NCI-H1436 (cell line): ENCODE results near the gene CHN2.
A peak's percentile ranks its signal among the peaks of the same experiment; 100 is the strongest.

Source experiments
- DNase-seq: peaks from one replicate; lab custom pipeline; 2025; lab: John Stamatoyannopoulos, UW

The CHN2 gene

DNA sequence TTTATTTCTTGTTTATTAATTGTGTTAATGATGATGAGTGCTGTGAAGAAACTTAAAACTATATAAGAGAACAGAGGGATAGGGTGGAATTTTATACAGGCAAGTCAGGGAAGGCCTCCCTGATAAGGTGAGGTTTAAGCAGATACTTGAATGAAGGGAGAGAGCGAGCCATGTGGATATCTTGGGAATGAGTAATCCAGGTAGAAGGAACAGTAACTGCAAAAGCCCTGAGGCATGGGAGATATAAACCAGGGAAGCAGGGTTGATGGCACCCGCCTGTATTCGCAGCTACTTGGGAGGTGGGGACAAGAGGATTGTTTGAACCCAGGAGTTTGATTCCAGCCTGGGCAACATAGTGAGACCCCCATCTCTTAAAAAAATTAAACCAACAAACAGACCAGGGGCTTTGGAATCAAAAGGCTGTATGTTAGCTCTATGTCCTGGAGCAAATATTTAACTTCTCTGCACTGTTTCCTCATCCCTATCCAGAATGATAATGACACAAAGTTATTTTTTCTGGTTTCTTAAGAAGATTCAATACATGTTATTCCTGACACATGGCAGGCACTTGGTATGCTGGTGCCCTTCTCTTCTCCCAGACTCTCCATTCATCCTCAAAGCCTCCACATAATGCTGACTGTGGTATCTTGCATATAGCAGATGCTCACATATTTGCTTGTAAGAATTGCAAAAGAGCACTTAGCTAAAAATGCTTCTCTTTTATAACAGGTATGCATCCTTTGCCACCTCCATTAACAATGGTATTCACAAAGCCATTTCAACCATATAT lies 169.3 kb downstream of the CHN2 start:
- DNase-seq: no peak

DNA sequence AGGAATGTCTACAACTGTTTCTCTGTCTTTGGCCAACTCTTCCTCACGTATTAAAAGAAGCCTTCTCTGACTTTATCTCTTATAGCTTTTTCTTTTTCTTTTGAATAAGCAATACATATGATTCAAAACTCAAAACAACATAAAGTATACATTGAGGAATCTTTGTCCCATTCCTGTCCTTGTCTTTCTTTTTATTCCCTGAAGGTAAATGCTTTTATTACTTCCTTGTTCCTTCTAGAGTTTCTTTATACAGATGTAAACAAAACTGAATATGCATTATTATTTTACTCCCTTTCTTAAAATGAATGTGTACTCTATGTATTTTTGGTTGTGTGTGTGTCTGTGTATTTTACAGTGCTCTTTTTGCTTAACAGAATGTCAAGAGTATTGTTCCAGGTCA lies 170.1 kb downstream of the CHN2 start:
- no peak for DNase-seq

GRCh38 chr7:29365423-29365822 lies 170.8 kb downstream of the CHN2 start:
- DNase-seq: no peak

- no peak for DNase-seq
Measured at GRCh38 chr7:29367784-29368183, 173.2 kb downstream of the CHN2 start.

DNA sequence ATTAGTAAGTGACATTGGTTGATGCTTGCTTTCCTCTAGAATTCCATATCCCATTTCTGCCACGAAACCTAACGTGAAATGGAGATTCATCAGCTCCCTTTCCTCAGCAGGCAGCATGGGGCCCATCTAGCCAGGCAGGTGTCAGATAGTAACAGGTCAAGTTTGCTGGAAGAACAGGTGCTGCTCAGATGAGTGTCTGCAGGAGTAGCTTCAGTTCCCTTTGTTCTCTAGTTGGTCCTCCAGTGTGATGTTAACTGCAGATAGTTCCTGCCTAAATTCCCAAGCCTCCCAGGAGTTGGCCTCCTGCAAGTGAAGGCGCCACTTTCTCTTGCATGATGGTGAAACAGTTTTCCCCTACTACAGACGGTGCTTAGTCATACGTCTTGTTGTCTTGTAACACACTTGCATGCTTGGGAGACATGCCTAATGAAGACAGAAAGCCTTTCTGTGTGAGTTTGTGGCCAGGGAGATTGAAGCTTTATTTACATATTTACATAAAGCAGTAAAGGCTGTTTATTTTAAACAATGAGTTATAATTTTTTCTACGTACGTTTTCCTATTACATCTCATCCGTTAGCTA lies 175.4 kb downstream of the CHN2 start:
- no peak for DNase-seq

- peak; percentile 17 for DNase-seq
Measured at GRCh38 chr7:29370531-29371314, 176.1 kb downstream of the CHN2 start.

DNA sequence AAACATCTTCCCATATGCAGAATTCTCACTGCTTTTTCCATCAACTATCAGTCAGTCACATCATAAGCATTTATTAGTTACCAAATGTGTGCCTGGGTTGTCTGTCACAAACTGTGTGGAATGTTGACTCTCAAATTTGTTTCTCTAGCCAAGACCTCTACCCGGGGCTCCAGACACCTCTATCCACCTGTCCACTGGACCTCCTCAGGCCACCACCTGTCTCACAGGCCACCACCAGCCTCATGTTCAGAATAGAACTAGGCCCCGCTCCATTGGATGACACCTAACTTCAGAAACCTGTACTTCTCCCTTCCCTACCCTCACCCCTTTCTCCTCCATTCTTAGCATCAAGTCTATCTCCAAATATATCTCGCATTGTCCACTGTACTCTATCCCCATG lies 176.9 kb downstream of the CHN2 start:
- DNase-seq: no peak

- DNase-seq: no peak
Measured at GRCh38 chr7:29372351-29373090, 177.9 kb downstream of the CHN2 start.

DNA sequence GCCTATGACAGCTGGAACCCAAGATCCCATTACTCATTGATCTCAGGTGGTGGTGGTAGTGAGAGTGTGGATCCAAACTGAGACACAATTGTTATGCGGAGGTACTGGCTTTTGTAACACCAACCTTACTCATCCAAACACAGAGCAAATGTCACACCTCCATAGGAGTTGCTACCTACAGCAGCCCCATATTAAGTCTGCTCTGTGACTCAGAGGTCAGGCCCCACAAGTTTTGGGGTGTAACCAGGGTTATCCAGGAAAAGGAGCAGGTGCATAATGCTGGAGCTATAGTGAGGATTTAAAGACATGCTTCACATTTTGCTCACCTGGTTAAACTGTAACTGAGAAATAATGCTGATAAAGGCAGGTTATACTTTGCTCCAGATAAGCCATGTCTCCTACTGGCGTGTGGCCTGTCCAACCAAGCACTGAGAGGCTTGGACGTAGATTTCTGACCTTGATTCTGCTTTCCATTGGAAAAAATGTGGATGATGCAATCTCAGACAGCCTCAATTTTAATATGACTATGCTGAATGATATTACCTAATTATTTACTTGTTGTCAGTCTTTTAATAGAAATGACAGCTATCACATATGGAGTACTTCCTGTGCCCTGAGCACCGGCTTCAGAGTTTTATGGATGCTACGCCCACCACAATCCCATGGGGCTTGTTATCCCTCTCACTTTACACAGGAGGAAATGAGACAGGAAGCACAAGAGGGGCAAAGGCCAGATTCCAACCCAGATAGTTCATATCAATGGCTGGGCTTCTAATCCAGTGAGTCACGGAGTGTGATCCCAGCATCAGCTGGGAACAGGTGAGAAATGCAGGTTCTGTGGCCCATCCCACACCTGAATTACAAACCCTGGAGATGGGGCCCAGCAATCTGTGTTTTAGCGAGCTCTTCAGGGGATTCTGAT lies 181.3 kb downstream of the CHN2 start:
- DNase-seq: peak; percentile 30

DNA sequence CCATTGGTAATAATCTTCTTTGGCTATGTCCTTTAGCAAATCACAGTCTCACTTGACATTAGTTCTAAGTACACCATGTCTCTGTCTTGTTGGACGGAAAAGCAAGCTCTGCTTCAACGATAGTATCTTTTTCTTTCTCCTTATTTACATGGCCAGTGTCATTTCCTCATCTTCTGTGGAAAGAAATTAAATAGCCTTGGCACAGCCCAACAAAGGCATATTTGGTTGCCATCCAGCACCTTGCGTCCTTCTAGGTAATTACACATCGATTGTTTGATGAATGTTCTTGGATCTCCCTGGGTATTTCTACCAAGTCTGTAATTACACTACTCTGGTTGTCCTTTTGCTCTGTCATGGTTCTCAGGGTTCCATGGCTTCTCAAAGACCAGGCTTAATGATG lies 183.1 kb downstream of the CHN2 start:
- DNase-seq: peak; percentile 49

GRCh38 chr7:29379551-29379950 lies 185.0 kb downstream of the CHN2 start:
- no peak for DNase-seq

DNA sequence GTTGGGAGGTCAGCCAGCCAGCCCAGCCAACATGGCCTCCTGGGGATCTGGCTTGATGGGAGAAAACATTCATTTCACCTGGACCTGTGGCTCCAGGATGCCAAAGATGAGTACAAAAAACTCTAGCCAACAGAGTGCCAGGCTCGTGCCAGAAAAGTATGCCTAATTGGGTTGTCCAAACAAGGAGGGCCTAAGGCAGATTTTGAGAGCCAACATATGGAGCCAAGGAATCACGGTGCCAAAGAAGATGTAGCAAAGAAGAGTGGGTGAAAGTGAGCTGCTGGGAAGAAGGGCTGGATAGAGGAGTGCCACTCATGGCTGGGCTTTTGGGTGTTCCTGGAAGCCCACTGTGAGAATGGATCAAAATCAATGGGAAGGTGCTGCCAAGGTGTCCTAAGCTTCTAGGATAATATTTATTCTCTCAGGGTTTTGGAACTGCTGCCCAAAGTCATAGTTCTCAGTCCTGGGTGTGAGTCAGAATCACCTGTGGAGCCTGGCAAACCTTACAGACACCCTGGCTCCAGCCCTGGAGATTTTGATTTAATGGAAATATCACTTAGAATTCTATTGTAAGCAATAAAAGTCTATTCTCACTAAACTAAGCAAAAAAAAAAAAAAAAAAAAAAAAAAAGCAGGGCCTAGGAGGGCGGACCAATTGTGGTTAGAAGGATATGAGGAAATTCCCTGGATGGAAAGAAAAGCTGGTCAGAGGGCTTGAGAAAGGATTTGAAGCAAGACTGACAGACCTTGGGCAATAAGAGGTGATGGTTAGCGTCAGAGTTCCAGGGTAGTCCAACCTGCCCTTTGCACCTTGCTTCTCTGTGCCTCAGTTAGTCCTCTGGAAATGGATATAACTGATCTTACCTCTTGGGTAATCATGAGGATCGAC lies 186.9 kb downstream of the CHN2 start:
- no peak for DNase-seq

- DNase-seq: no peak
Measured at GRCh38 chr7:29384277-29384676, 189.7 kb downstream of the CHN2 start.

DNA sequence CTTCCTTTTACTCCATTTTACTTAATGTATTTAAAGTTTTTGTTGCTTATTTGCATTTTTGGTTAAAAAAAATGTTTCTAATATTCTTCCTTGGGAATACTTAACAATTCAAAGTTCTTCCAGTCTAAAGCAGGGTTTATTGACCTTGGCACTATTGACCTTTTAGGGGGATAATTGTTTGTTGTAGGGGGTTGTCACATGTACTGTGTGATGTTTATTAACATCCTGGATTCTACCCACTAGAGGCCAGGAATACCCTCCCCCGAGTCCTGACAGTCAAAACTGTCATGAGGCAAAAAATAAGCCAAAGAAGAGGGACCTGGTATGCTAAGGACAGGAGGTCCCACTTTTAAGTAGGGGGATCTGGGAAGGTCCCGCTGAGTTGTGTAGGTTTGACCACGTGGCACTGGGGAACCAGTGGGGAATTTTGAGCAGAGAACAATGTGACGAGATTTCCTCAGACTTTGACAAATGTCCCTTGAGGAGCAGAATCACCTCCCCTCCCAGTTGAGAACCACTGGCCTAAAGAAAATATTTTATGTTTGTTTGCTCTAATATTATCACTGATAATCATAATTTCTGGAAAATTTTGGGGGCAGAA lies 190.7 kb downstream of the CHN2 start:
- no peak for DNase-seq

- peak; percentile 63 for DNase-seq
Measured at GRCh38 chr7:29386196-29386765, 191.7 kb downstream of the CHN2 start.

GRCh38 chr7:29391262-29391661 lies 196.7 kb downstream of the CHN2 start:
- DNase-seq: no peak

DNA sequence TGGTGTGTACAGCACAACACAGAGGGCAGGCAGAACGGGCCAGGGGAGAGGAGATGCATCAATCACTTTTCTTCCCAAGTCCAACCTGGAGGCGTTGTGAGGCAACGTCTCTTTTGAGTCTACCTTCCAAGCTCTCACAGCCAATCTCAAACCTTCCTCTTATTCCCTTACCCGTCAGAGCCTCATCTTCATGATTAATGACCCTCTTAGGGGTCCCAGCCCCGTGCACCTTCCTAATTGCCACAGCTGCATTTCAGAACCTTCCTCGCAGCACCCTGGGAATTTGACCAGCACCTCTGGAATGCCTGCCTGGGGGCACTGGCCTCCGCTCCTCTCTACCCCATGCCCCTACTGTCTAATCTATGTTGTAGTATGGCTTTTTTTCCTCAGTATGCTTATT lies 199.7 kb downstream of the CHN2 start:
- no peak for DNase-seq

DNA sequence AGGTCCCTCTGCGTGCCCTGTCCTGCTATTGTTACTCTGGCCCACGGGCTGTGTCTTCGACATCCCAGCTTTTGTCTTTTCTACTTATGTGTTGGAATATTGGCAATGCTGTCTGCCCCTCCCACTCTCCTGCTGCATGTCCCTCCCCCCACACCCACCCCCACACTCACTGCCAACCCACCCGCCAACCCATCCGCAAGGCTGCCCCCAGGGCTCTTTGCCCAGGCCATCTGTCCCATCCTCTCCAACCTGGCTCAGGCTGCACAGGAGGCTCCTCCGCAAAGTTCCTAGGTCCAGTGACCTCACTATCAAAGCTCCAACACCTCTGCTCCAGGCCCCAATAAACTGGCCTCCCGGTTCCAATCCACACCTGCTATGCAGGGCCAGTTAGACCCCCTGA lies 202.0 kb downstream of the CHN2 start:
- DNase-seq: no peak

DNA sequence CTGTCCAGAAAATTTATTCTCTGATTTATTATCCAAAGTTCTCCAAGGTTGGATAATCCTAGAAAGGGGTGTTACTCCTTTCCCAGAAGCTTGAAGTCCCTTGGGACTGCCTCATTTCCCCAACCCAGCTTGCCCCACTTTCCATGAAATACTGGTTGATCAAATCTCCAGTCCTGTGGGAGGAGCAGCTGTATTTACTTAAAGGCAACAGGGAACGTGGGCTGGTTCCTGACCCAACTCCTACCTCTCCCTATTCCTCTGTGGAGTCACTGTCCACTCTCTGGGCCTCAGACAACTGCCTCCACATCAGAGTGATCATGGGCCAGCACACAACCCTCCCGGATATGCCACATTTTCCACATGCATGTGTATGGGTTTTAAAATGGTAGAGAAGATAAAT lies 202.8 kb downstream of the CHN2 start:
- DNase-seq: no peak

- DNase-seq: no peak
Measured at GRCh38 chr7:29398011-29398410, 203.4 kb downstream of the CHN2 start.
